ENCODE measurements around the gene SMIM32. TPM values are rescaled to one million over a fixed set of nuclear protein-coding genes. Genes with fewer than 3 reads are reported as not detected.

SMIM32 gene
- 0.16 TPM in 1 of 2 replicates, not detected in the other for polyA plus RNA-seq (2014; cell fraction: cytosol; rRNA removed)
- polyA plus RNA-seq (2014; cell fraction: nucleus; rRNA removed) = not detected in 2 replicates

- DNase-seq (ENCODE audit: low spot score) = peak; percentile 49
Measured at GRCh38 chr5:136192526-136193321, at the start of gene SMIM32. TSS of gene SMIM32 (minus strand) at chr5:136193162. CDS start at chr5:136192524, 638 bp downstream.

- DNase-seq (ENCODE audit: low spot score) = no peak
Measured at GRCh38 chr5:136242611-136243010, 49.6 kb upstream of the SMIM32 start.

DNA sequence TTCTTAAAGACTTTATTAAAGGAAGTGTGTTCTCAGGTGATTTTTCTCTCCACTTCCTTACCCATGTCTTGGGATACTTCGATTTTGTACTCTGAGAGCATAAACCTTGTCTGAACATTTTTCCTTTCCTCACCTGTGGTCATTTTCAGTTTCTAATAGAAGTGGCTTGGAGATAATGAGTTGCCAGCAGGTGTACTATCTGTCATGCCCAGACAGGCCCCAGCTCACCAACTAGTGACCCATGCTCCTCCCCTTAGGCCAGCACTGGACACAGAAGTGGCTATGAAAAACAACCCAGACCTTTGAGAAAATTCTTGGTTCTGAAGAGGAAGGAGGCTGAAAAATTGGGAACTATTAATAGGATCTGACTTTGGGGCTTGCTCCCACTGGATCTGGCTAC is 49.2 kb upstream of the SMIM32 start:
- no peak for DNase-seq (ENCODE audit: low spot score)

DNA sequence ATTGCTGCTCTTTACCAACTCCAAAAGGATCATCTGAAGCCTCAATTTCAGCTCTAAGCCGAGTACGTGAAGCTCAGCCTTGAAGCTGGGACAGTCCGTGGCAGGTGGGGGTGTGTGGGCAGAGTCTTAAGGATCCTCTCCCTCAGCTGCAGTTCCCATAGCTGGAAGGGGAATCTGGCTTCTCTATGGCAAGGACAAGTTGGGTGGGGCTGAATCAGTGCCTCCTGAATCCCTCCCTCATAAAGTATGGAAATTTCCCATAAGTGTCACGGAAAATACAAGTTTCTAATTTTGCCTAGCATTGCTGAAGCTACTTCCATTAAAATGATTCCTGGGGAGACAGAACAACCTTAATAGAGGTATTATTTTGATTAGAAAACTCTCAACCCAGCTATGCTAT is 47.9 kb upstream of the SMIM32 start:
- DNase-seq (ENCODE audit: low spot score) = no peak

DNA sequence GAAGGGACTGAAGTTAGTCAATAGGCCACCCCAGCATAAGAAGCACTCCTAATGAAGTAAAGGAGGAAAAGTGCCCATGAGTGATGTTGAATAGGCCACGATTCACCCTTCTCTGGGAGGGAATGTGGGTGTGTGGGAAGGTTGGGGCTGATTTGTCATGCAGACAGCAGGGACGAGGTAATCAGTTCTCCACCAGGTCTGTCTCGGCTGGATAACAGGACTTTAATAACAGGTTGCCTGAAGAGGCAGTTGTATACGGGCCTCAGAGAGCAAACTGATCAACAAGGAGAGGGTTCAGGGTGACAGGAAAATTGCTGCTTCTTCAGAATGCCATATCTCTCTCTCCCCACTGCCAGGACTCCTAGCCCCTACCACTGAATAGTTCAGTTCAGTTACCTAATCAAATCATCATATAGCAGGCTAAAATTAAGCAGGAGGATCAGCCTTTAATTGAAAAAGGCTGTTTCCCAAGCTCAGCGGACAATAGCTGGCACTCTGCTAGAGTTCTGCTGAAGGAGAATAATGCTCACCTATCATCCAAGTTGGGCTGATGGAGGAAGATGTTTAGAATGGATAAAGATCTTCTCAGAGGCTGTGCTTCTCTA is 43.6 kb upstream of the SMIM32 start:
- DNase-seq (ENCODE audit: low spot score) = peak; percentile 32

DNA sequence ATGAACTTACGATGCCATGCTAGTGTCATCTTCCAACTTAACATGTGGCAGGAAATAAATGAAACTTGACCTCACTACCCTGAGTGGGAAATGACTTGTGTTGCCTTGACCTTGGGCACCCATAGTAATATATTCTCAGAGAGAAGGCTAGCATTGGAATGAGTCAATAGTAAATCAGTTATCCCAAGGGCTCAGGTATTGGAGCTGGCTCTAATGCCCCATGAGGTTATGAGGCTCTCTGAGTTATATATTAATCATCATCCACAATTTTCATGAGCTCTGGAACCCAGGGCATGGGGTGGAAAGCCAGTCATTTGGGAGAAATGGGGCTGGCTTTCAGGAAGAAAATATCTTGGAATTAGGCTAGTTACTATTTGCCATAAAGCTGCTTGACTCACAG is 42.4 kb upstream of the SMIM32 start:
- no peak for DNase-seq (ENCODE audit: low spot score)

GRCh38 chr5:136232316-136232715 is 39.4 kb upstream of the SMIM32 start:
- no peak for DNase-seq (ENCODE audit: low spot score)

- no peak for DNase-seq (ENCODE audit: low spot score)
Measured at GRCh38 chr5:136230176-136230575, 37.2 kb upstream of the SMIM32 start.

GRCh38 chr5:136228136-136228757 is 35.3 kb upstream of the SMIM32 start:
- DNase-seq (ENCODE audit: low spot score) = no peak

- DNase-seq (ENCODE audit: low spot score) = no peak
Measured at GRCh38 chr5:136226401-136226800, 33.4 kb upstream of the SMIM32 start.

DNA sequence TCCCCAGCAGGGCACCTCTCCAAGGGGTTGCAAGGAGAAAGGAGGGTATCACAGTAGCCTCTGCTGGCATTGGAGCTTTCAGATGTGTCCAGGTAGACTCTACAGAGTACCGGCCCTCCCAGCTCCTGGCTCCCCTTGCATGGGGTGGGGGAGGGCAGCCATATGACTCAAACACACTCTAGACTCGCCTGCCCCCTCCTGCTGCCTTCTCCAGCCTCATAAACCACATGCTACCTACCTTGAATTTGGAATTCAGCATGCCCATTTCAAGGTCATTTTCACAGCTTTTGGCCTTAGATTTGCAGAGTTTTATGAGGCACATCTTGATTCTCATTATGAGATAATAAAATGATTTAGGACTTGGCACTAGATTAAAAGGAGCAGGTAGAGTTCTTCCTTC is 32.8 kb upstream of the SMIM32 start:
- no peak for DNase-seq (ENCODE audit: low spot score)

DNA sequence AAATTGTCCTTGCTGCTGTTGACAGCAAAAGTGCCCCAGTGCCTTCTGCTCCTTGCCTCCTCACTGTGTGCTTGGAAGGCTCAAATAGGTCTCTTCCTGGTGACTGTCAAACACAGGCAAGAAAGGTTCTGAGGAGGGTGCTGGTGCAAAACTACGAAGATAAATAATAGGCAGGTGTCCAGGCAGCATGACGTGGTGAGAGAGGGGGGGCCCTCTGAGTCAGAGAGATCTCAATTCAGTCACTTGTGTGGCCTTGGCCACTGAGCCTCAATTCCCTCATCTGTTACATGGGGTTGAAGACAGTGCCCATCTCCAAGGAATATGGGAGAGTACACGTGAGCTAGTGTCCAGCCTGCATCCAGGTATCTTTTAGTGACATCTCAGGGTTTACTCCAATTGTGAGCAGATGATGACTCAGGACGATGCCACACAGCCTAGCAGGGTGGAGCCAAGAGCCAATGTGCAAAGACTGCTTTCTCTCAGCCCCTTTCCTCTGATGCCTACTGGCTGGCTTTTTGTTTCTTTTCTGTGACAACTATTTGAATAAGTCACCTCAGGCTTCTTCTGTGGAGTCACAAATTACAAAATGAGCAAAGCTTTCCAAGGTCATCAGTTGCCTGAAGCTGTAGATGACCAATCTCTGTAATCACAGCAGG is 29.7 kb upstream of the SMIM32 start:
- no peak for DNase-seq (ENCODE audit: low spot score)

DNA sequence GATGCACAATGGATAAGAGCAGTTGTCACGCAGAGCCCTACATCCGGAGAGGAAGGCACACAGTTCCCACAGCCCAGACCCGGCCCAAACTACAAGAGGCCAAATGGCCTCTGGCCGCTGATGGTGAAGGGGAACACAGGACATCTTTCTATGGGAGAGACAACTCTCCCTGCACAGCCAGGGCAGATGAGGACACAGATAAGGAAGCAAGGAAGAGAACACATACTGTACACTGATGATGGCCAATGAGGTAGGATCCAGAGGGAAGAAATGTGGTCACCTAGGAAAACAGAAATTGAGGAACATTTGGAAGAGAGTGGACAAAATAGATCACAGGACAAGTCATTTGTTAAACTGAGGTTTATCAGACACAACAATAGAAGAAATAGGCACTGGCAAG is 28.4 kb upstream of the SMIM32 start:
- no peak for DNase-seq (ENCODE audit: low spot score)

- DNase-seq (ENCODE audit: low spot score) = no peak
Measured at GRCh38 chr5:136216230-136216629, 23.3 kb upstream of the SMIM32 start.

DNA sequence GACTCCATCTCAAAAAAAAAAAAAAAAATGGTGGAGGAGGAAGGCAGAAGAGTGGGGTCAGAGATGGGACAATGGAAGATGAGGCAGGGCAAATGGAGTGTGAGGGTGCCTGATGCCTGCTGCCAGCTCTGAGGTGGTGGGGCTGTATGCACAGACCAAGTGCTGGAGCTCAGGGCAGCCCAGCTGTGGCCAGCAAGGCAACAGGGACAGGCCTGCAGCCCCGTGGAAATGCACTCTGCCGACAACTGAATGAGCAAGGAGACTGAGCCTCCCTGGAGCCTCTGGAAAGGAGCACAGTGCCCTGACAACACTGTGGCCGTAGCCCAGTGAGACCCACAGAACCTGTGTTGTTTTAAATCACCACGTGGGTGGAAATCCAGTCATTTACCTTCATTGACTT is 22.9 kb upstream of the SMIM32 start:
- no peak for DNase-seq (ENCODE audit: low spot score)

DNA sequence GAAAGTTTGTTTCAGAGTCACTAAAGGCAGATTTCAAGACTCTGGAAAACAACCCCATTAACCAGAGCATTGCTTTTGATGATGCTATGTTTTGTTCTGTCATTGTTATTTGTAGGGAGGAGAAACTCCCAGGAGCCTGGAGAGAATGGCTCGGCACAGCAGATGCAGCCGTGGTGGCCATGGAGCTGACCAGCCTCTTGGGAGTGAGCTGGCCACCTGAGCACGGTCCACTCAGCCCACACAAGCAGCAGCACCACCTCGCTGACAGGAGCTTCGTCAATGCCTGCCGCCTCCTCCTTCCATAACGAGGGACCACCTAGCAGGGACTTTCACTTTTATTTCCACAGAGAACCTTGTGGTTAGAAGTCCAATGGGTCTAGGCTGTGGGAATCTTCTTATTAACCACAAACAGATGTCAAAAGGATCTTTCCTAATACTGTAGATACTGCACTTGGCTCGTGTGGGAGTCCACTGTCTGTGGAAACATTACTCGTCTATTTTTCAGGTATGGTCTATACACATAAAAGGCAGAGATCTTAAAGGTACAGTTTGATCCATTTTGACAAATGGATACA is 21.0 kb upstream of the SMIM32 start:
- DNase-seq (ENCODE audit: low spot score) = no peak

- peak; percentile 41 for DNase-seq (ENCODE audit: low spot score)
Measured at GRCh38 chr5:136212252-136212721, 19.3 kb upstream of the SMIM32 start.

- no peak for DNase-seq (ENCODE audit: low spot score)
Measured at GRCh38 chr5:136211282-136212040, 18.5 kb upstream of the SMIM32 start.

GRCh38 chr5:136210259-136210658 is 17.3 kb upstream of the SMIM32 start:
- no peak for DNase-seq (ENCODE audit: low spot score)

DNA sequence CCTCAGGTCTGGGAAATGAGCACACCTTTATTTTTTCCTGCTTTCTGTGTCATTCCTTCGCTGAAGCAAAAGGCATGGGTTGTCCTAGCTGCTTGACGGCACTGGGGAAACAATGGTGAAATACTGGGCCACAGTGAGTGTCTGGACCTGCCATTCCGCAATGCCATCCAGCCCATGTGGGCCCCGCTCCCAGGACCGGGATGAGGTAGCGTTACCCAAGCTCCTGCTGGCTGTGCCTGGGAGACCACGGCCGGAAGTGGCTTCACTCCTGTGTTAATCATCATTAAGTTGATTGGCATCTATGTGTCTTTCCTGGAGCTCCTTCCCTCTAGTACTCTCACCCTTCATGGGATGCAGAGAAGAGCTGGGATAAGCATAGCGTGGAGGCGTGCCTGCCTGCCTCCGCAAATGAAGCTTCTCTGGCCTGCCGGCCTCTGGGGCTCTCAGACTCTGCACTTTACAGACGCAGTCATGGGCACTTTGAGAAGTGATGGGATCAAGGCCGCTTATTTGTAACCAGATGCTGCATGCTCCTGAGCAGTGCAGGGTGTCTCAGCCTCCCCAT is 16.5 kb upstream of the SMIM32 start:
- no peak for DNase-seq (ENCODE audit: low spot score)

GRCh38 chr5:136208916-136209315 is 16.0 kb upstream of the SMIM32 start:
- no peak for DNase-seq (ENCODE audit: low spot score)
